GM19455 (cell line): ENCODE measurements around the gene LRRC38.
"Not testable (repeated sequence)": the region's sequence is repeated elsewhere in the genome, so short reads cannot be mapped to it uniquely, and the experiment has no call there.

ENCODE experiments used
- ATAC-seq: cut with Tn5 transposase; IDR thresholded peaks from one replicate; pipeline ENCODE4 v1.9.1; 2021; ENCODE audit not compliant: unreplicated experiment

The LRRC38 gene, protein sequence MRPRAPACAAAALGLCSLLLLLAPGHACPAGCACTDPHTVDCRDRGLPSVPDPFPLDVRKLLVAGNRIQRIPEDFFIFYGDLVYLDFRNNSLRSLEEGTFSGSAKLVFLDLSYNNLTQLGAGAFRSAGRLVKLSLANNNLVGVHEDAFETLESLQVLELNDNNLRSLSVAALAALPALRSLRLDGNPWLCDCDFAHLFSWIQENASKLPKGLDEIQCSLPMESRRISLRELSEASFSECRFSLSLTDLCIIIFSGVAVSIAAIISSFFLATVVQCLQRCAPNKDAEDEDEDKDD

DNA sequence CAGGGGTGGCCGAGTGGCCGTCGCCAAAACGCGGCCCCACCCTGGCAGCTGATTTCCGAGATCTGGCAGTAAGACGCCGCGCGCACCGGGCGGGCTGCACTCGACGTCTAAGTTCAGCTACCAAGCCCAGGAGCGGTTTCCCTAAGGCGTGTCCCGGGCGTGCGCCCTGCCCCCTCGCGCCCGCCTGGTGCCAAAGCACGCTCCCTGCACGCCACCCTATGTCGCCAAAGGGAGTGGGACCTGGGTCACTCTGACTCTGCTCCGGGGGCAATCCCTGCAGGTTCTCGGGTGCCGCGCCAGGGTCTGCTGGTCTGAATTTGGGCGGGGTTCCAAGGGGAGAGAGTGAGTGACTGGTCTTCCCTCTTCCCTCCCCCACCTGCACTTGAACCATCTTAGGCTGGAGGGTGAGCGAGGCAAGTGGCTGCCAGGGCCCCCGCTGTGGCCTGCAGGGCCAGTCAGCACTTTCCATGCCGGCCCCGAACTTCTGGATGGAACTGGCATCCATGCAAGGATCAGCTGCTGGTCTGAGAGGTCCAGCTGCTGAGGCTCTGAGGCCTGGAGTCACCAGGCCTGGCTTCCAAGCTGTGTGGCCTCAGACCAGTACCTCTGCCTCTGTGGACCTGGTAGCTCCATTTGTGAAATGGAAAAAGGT, at the start of gene LRRC38:
Gene LRRC38, minus strand, starts transcription at position 109 of the 652 bp plus-strand sequence. CDS start 410 bp downstream, outside the sequence.
- no peak for ATAC-seq

DNA sequence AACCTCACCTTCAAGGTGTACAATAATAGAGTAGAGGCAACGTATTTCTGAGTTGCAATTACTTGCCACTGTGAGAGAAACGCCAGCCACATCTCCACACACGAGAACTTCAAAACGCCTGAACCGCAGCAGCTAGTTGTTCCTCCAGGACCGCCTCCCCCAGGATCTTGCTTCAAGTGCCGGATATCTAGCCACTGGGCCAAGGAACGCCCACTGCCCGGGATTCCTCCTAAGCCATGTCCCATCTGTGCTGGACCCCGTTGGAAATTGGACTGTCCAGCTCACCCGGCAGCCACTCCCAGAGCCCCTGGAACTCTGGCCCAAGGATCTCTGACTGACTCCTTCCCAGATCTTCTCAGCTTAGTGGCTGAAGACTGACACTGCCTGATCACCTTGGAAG, 49.2 kb upstream of the LRRC38 start:
- not testable (repeated sequence) for ATAC-seq

DNA sequence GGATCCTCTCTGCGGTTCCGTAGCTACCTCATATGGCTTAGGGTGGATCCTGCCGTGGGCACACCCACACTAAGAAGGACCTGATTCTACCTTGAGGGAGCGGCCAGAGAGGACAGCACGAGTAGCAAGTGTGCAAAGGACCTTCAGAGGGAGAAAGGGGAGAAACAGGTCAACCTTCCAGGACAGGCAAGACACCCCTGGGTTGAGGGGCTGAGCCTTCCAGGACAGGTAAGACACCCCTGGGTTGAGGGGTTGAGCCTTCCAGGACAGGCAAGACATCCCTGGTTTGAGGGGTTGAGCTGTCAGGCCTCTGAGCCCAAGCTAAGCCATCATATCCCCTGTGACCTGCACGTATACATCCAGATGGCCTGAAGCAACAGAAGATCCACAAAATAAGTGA, 46.7 kb upstream of the LRRC38 start:
- no peak for ATAC-seq

DNA sequence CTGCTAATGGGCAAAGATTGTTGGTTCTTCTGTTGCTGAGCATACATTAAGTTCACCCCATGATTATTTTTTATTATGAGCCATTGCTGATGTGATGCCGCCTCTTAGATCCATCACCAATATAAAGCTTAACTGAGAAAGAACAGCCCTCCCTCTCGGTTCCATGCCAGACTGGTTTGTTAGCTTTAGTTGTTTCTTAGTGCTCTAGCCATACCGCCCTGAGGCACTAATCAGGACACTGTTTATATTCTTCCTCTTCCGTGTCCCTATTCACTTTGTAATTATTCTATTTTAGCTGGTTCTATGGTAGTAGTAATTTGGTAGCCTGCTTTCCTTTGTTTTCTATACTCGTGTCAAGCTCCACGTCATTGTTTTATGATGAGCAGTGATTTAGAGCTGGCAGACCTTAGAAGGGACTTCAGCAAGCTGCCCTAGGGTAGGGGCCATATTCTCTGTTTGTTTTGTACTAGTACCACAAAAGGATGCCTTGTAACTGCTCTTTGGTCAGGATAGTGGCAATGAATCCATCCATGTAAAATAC, 42.5 kb upstream of the LRRC38 start:
- ATAC-seq = no peak

DNA sequence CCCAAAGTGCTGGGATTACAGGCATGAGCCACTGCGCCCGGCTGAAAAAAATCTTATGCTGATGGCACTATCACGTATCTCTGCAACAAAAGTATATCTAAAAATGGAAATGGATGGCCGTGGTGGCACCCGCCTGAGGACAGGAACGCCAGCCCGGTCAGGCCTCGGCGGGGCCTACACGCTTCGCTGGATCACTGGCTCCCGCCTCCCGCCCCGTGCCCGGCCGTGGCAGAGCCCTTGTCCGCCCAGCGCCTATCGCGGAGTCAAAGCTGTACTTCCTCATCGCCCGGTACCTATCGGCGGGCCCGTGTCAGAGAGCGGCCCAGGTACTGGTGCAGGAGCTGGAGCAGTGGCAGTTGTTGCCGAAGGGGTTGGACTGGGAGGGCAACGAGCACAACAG, 41.0 kb upstream of the LRRC38 start:
- ATAC-seq = no peak

DNA sequence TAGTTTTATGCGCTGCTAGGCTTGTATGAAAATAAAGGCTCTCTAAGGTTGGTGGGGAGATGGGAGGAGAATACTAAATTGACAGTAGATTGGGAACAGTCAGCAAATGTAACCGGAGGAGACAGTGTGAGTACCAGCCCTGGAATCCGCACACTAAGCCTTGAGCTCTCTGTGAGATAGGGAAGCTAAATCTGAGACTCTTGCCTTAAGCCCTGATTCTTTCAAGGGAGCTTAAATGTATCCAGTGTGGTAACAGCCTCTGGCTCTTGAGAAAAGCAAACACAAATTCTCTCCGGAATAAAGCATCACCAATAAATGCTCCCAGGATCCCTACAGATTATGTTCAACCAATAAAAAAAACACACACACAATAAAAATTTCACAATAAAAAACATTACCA, 36.9 kb upstream of the LRRC38 start:
- no peak for ATAC-seq

DNA sequence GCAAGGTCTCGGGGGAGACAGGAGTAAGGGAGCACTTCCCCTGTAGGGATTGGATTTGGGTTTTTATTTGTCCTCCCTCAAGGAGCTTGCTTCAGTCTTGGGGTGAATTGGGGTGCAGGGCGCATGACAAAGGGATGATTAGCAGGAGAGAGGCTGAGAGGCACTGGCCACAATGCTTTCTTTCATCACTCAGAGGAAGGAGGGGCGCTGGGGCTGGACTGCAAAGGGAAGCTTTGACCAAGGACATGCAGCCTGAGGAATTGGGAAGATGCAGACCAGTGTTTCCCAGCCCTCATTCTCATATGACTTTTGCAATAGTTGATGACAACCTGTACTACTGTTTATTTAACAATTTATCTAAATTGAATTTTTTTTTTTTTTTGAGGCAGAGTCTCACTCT, 35.7 kb upstream of the LRRC38 start:
- no peak for ATAC-seq

DNA sequence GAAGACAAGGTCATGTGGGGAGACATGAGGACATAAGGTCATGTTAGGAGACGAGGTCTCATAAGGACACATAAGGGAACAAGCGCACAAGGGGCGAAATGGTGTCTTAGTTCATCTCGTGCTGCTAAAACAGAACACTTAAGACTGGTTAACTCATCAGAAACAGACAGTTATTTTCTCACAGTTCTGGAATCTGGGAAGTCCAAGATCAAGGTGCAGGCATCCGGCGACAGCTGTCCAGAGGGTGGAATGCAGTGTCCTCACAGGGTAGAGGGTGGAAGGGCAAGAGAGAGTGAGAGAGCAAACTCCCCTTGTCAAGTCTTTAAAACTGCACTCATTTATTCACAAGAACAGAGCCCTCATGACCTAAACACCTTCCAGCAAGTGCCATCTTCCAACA, 35.2 kb upstream of the LRRC38 start:
- ATAC-seq = no peak

DNA sequence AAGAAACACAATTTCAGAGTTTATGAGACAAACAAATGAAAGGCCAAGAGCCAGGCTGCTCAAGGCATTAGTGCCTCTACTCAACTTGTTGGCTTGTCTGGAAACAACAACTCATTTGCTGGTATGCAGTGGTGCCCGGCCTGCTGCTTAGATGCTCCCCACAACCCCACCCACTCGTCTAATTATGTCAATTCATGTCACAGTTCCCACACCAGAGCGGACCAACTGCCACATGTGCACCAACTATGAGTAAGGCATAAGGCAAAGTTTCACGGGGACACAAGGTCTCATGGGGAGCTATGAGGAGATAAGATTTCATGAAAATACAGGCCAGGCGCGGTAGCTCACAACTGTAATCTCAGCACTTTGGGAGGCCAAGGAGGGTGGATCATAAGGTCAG, 34.5 kb upstream of the LRRC38 start:
- ATAC-seq = no peak

DNA sequence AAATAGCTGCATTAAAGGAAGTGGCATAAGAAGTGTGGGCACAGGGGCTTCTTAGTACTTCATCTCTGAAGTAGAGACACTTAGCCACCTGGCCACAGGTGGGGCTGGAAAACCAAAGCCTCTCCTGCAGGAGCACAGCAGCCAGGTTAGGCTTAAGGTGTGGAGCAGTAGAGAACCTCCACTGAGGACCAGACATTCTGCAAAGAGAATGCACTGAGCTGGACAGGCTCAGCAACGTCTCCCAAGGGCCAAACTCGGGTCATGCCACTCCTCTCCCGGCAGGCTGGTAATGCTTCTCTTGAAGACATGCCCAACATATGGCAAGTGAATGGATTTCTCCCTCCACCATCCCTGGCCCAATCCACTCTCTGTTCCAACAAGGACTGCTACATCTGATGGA, 33.0 kb upstream of the LRRC38 start:
- no peak for ATAC-seq

DNA sequence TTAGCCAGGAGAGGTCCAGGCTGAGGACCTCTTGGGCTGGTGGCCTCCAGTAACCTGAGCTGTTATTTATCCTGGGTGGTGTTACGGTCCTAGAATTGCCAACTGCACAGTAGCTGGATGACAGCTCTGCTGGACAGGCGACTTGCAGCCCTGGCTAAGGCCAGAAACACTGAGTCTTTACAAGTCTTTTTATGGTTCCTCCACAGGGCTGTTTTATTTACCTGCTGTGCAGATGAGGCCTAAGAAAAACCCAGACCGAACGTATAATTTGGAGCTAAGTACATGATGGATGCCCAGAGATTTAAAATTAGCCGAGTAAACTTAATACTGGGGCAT, 30.4 kb upstream of the LRRC38 start:
- no peak for ATAC-seq

DNA sequence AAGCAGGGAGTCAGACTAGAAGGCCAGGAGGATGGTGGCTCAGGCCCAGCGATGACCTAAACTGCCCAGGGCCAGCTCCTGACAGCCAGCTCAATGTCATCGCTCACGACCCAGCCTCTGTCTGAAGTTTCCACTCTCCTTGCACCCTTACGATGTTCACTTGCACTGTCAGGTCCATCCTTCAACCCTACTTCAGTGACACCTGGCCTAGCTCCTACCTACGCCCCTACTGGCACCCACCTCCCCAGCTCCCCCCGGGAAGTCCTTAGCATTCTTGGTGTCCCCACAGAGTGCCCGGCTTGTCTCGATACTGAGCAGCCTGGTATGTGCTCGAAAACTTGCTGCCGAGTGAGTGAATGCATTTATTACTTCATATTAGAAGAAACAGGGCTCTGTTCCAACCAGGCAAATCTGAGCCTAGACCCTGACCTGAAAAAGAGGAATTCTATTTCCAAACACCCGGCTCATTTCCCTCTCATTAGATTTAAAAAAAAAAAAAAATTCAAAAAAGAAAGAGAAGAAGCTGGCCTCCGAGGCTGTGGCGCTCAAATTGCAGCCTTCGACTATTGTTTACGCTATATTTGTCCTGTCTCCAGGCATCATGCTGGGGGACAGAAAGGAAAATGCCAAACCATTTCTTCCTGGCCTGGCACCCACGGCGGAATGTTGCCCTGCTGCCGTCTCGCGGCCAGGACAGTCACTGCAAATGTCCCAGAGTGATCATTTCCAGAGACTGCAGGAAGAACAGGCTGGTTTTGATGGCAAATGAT, 29.8 kb upstream of the LRRC38 start:
- no peak for ATAC-seq

DNA sequence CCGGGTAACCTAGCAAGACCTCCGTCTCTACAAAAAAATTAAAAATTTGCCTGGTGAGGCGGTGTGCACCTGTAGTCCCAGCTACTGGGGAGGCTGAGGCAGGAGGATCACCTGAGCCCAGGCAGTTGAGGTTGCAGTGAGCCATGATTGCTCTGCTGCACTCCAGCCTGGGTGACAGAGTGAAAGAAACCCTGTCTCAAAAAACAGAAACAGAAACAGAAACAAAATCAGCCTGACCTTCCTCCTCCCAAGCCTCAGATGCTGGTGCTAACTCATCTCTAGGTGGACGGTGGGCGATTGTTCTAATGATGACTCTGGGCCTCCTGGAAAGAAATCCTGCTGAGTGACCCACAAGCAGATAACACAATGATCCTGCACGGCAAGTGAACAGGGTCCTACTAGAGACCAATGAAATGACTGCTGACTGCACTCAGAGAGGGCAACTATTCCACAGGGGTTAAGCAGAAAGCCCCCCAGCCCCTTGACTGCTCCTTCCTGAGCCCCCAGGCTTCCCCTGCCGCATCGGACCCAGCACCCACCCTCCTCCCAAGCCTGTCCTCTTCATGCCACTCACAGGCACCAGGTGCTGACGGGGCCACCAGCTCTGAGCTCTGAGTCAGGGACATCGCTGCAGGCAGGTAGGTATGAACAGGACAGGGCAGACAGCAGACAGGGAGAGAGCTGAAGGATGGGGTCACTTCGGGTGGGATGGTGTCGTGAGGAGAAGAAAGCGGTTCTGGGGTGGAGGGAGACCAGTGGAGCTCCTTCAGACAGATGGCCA, 27.8 kb upstream of the LRRC38 start:
- no peak for ATAC-seq

DNA sequence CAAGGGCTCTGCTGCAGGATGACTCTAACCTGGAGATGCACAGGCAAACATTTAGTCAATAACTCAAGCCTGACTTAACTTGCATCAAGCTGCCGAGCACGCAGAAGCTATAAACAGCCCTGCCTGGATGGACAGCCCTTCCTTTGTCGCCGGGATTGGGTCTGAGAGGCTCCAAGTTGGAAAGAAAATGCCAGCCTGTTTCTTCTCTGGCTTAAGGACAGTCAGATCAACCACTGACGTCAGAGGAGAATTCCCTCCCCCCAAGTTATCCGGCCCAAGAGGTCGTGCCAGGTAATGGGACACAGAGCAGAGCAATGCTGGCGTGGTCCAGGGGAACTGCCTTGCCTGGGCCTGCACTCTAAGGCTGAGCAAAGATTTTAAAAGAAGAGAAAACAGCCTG, 27.1 kb upstream of the LRRC38 start:
- no peak for ATAC-seq

DNA sequence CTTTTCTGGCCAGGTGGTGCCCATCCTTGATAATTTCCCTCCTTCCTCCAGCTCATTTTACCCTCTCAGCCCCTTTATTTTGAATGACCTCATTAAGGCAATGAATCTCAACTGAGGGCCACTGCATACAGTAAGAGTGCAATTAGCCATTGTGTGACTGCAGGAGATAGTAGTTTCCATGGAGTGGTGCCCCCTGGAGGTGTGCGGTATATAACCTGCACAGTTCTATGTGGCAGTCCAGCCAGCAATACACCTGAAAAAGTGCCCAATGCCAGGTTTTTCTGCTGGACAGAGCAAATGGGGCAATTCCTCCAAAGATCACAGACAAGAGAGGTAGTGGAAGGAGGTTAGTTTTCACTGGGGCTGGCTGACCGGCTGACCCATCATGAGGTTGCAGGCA, 25.9 kb upstream of the LRRC38 start:
- no peak for ATAC-seq

DNA sequence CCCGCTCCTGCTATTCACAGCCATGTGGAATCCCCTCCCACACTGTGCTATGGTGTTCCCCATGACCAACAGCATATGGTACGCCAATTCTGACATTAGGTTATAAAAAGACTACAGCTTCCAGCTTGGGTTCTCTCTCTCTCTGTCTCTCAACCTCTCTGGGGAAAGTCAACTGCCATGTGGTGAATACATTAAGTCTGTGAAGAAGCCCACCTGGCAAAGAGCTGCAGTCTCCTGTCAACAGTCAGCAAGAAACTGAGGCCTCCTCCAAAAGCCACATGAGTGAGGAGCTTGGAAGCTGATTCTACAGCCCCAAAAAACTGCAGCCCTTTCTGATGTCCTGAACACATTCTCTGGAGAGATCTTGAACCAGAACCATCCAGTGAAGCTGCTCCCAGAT, 25.0 kb upstream of the LRRC38 start:
- ATAC-seq = no peak

DNA sequence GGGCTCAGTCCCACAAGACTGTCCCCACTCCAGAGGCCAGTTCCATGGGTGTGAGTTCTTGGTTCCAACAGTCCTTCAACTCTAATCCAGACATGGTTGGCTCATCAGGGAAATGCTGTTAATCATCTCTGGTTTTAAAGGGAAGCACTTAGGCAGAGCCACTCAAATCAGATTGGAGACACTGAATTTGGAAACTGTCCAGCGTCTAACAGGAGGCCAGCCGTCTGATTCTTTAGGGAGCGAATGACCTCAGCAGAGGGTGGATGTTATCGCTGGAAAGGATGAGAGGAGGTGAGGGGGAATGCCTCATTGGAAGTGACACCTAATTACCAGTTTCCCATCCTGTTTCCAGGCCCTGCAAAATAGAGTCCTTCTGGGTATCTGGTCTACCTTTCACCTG, 22.8 kb upstream of the LRRC38 start:
- ATAC-seq = no peak

DNA sequence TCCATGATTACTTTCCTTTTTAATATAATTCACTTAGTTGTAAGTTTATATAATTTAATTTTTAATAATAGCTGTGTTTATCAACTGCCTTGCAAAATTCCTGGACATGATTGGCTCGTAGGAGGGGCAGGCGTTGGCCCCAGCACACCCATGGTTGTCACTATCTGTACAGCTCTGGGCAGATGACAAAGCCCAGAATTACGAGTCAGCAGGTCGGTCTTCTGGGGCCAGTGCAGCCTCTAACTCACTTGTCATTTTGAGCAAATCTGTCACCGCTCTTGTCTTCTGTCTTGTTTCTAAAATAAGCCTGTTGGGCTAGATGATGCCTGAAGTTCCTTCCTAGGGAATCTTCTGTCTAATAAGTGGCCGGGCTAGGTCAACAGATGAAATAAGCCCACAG, 21.4 kb upstream of the LRRC38 start:
- no peak for ATAC-seq

DNA sequence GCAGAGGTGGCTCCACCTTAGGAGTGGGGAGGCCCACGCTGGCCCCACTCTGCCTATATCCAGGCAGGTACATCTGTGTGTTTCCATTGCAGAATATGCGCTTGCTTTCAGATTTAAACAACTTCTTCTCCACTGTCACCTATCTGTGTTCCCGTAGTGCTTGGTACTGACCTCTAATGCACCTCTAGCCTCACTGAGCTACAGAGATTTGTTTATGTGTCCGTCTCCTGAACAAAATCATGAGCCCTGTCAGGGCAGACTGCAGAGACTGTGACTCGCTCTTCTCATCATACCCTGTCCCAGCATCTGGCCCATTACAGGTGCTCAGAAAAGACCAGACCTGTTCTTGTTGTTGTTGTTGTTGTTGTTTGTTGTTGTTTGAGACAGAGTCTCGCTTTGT, 14.5 kb upstream of the LRRC38 start:
- no peak for ATAC-seq

DNA sequence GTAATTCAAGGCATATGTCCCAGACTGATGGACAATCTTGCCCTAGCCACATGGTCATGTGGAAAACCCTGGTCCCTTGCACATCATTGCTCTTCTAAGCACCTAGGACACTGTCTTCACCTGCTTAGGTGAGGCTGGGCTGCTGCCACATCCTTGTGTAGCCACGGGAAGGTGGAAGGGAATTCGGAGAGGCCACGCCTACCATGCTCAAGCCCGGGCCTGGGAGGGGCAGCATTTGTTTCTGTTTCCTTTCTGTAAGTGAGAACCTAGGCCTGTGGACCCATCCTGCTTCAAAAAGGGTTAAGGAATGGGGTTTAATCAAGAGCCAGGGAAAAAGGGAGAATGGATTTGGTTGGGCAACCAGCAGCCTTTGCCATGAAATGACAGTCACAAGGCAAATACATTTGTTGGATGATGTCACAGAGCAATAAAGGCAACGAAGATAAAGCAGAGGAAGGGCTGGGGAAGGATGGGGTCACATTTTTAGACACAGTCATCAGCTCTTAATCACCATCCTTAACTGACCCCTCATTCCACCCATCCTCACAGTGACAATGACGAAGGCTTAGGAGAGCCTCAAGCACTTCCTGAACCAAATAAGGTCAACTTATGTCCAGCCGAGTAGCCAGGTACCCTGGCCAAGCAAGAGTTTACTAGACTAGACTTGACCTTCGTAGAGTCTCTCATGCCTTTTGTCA, 10.1 kb upstream of the LRRC38 start:
- no peak for ATAC-seq

DNA sequence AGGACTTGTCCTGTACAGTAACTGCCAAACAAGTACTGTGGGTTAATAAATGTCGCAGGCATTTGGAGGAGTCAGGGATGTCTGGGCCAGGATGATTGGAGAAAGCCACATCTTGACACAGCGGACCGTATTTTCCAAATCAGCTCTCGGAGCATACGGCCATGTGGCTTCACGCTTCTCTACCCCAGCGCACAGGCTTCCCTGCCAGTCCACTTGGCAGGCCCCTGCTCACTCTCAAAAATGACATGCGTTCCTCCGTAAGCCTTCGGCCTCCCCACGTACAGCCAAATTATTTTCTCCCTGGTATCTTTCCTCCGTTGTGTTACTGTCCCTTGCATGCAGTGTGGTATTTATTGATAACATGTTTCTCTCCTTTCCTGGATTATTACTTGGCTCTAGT, 7.2 kb upstream of the LRRC38 start:
- ATAC-seq = no peak
